PC-3 (cell line): ENCODE measurements around the gene TUBB1.

Experiments
- EZH2 ChIP-seq: fragments of 300-600 bp; sonication (generic); IDR thresholded peaks from one replicate; pipeline ENCODE4 v1.6.1; 2017; ENCODE audit warnings: antibody characterized with exemption, mild to moderate bottlenecking, low read length; ENCODE audit not compliant: unreplicated experiment
- TF ChIP-seq, protein P1 (sequence below): fragments of 300-600 bp; sonication (generic); conservative IDR thresholded peaks from 2 replicates; pipeline ENCODE4 v1.5.1; 2017; ENCODE audit warnings: antibody characterized with exemption, low read depth, mild to moderate bottlenecking, low read length

DNA sequence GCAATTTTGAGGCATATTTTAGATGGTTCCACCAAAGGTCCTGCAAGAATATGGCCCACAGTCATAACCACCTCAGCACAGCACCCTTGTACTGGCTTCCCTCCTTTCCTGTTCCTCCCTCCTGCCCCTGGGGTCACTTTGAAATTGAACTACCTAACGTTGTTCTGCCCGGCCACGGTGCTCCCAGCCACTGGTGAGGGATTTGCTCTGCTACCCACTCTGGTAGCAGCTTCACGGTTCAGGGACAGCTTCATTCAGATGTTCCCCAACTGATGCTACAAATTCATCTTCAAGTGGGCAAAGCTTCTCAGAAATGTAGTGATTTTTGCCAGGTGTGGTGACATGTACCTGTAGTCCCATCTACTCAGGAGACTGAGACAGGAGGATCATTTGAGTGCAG lies 46.0 kb upstream of the TUBB1 start:
- no peak for TF ChIP-seq EZH2
- TF ChIP-seq, protein P1, sequence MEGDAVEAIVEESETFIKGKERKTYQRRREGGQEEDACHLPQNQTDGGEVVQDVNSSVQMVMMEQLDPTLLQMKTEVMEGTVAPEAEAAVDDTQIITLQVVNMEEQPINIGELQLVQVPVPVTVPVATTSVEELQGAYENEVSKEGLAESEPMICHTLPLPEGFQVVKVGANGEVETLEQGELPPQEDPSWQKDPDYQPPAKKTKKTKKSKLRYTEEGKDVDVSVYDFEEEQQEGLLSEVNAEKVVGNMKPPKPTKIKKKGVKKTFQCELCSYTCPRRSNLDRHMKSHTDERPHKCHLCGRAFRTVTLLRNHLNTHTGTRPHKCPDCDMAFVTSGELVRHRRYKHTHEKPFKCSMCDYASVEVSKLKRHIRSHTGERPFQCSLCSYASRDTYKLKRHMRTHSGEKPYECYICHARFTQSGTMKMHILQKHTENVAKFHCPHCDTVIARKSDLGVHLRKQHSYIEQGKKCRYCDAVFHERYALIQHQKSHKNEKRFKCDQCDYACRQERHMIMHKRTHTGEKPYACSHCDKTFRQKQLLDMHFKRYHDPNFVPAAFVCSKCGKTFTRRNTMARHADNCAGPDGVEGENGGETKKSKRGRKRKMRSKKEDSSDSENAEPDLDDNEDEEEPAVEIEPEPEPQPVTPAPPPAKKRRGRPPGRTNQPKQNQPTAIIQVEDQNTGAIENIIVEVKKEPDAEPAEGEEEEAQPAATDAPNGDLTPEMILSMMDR, result no peak
